HCEC 1CT (cell line): Measurements from ENCODE around the gene HCRT.
A peak's percentile ranks its signal among the peaks of the same experiment; 100 is the strongest.
"Not testable (repeated sequence)": the region's sequence is repeated elsewhere in the genome, so short reads cannot be mapped to it uniquely, and the experiment has no call there.

Experiments
- DNase-seq: peaks from one replicate; pipeline ENCODE4 v3.0.0-alpha.2; 2017

HCRT gene

GRCh38 chr17:42197564-42198156 is 12.4 kb upstream of the HCRT start:
- no peak for DNase-seq

GRCh38 chr17:42193969-42194899 is 9.0 kb upstream of the HCRT start, which contains the start of gene GHDC:
TSS of gene GHDC (minus strand) at chr17:42194494. CDS start at chr17:42193581, 913 bp downstream.
- peak; percentile 60 for DNase-seq

GRCh38 chr17:42193216-42193968 is 8.1 kb upstream of the HCRT start:
- DNase-seq: no peak

- no peak for DNase-seq
Measured at GRCh38 chr17:42192189-42193126, 7.2 kb upstream of the HCRT start.

- no peak for DNase-seq
Measured at GRCh38 chr17:42191275-42191608, 6.0 kb upstream of the HCRT start.

GRCh38 chr17:42190491-42191274 is 5.4 kb upstream of the HCRT start:
- no peak for DNase-seq

GRCh38 chr17:42189651-42189965 is 4.4 kb upstream of the HCRT start:
- DNase-seq: no peak

- no peak for DNase-seq
Measured at GRCh38 chr17:42188749-42189650, 3.7 kb upstream of the HCRT start.

GRCh38 chr17:42187833-42188232 is 2.6 kb upstream of the HCRT start:
- no peak for DNase-seq

- not testable (repeated sequence) for DNase-seq
Measured at GRCh38 chr17:42186191-42186590, 939 bp upstream of the HCRT start.

GRCh38 chr17:42185621-42185930 is 324 bp upstream of the HCRT start:
- no peak for DNase-seq

GRCh38 chr17:42183741-42184711 is 1.2 kb downstream of the HCRT start:
- DNase-seq: peak; percentile 63

GRCh38 chr17:42182927-42183734 is 2.1 kb downstream of the HCRT start:
- DNase-seq: peak; percentile 41

GRCh38 chr17:42181851-42182207 is 3.4 kb downstream of the HCRT start:
- no peak for DNase-seq

GRCh38 chr17:42180922-42181850 is 4.1 kb downstream of the HCRT start, which contains the start of gene KCNH4:
TSS of gene KCNH4 (minus strand) at chr17:42181142. CDS start at chr17:42180945, 197 bp downstream.
- DNase-seq: peak; percentile 50

- no peak for DNase-seq
Measured at GRCh38 chr17:42180411-42180921, 4.8 kb downstream of the HCRT start.

GRCh38 chr17:42179911-42180410 is 5.3 kb downstream of the HCRT start:
- DNase-seq: no peak
